Measurements from ENCODE around the gene MTERF4.

The MTERF4 gene

GRCh38 chr2:241102239-241102803 is at the start of gene MTERF4:
MTERF4 (minus strand) TSS chr2:241102287; CDS start chr2:241102273, 14 bp downstream.
- H3K4me3 ChIP-seq (ENCODE audit: low read depth, low read length): peak within 1 kb of the TSS; percentile 91

GRCh38 chr2:241150660-241151530 is 48.8 kb upstream of the MTERF4 start:
- peak overlapping the region; percentile 64 for H3K4me3 ChIP-seq (ENCODE audit: low read depth, low read length)

GRCh38 chr2:241149925-241150659 is 48.0 kb upstream of the MTERF4 start, which contains the start of gene PPP1R7:
PPP1R7 (plus strand) TSS chr2:241150467; CDS start chr2:241150496, 29 bp downstream.
- peak within 1 kb of the TSS; percentile 78 for H3K4me3 ChIP-seq (ENCODE audit: low read depth, low read length)

GRCh38 chr2:241149675-241149924 is 47.5 kb upstream of the MTERF4 start:
- peak overlapping the region; percentile 78 for H3K4me3 ChIP-seq (ENCODE audit: low read depth, low read length)

GRCh38 chr2:241148891-241149674 is 47.0 kb upstream of the MTERF4 start, which contains the start of gene PASK:
PASK (minus strand) TSS chr2:241149472; CDS start chr2:241143032, 6,440 bp downstream.
- peak within 1 kb of the TSS; percentile 78 for H3K4me3 ChIP-seq (ENCODE audit: low read depth, low read length)

GRCh38 chr2:241148239-241148638 is 46.2 kb upstream of the MTERF4 start:
- no peak overlapping the region for H3K4me3 ChIP-seq (ENCODE audit: low read depth, low read length)

GRCh38 chr2:241147336-241147735 is 45.2 kb upstream of the MTERF4 start:
- no peak overlapping the region for H3K4me3 ChIP-seq (ENCODE audit: low read depth, low read length)

- H3K4me3 ChIP-seq (ENCODE audit: low read depth, low read length): no peak overlapping the region
Measured at GRCh38 chr2:241146286-241146685, 44.2 kb upstream of the MTERF4 start.

GRCh38 chr2:241142593-241142992 is 40.5 kb upstream of the MTERF4 start:
- no peak overlapping the region for H3K4me3 ChIP-seq (ENCODE audit: low read depth, low read length)

GRCh38 chr2:241142063-241142462 is 40.0 kb upstream of the MTERF4 start:
- no peak overlapping the region for H3K4me3 ChIP-seq (ENCODE audit: low read depth, low read length)

GRCh38 chr2:241141214-241141770 is 39.2 kb upstream of the MTERF4 start:
- no peak overlapping the region for H3K4me3 ChIP-seq (ENCODE audit: low read depth, low read length)

- H3K4me3 ChIP-seq (ENCODE audit: low read depth, low read length): no peak overlapping the region
Measured at GRCh38 chr2:241140445-241140840, 38.4 kb upstream of the MTERF4 start.

- no peak overlapping the region for H3K4me3 ChIP-seq (ENCODE audit: low read depth, low read length)
Measured at GRCh38 chr2:241139531-241140444, 37.7 kb upstream of the MTERF4 start.

- no peak overlapping the region for H3K4me3 ChIP-seq (ENCODE audit: low read depth, low read length)
Measured at GRCh38 chr2:241138471-241138870, 36.4 kb upstream of the MTERF4 start.

- H3K4me3 ChIP-seq (ENCODE audit: low read depth, low read length): no peak overlapping the region
Measured at GRCh38 chr2:241137276-241138190, 35.4 kb upstream of the MTERF4 start.

- H3K4me3 ChIP-seq (ENCODE audit: low read depth, low read length): no peak overlapping the region
Measured at GRCh38 chr2:241136661-241137260, 34.7 kb upstream of the MTERF4 start.

- H3K4me3 ChIP-seq (ENCODE audit: low read depth, low read length): no peak overlapping the region
Measured at GRCh38 chr2:241136191-241136590, 34.1 kb upstream of the MTERF4 start.

GRCh38 chr2:241135737-241136136 is 33.6 kb upstream of the MTERF4 start:
- no peak overlapping the region for H3K4me3 ChIP-seq (ENCODE audit: low read depth, low read length)
